ENCODE data around the gene CD4.
A peak's percentile ranks its signal among the peaks of the same experiment; 100 is the strongest.

The CD4 gene

GRCh38 chr12:6829536-6830220 lies 40.4 kb downstream of the CD4 start:
- no peak for DNase-seq

GRCh38 chr12:6830286-6830890 lies 41.1 kb downstream of the CD4 start:
- no peak for DNase-seq

GRCh38 chr12:6830999-6831398 lies 41.7 kb downstream of the CD4 start:
- no peak for DNase-seq

- no peak for DNase-seq
Observed at GRCh38 chr12:6831450-6831995, 42.2 kb downstream of the CD4 start.

- DNase-seq = no peak
Observed at GRCh38 chr12:6832125-6832524, 42.8 kb downstream of the CD4 start.

GRCh38 chr12:6833189-6833890 lies 44.0 kb downstream of the CD4 start:
- DNase-seq = no peak

- DNase-seq = no peak
Observed at GRCh38 chr12:6834254-6834653, 44.9 kb downstream of the CD4 start.

- no peak for DNase-seq
Observed at GRCh38 chr12:6834873-6835272, 45.5 kb downstream of the CD4 start.

GRCh38 chr12:6836851-6837250 lies 47.5 kb downstream of the CD4 start:
- no peak for DNase-seq

GRCh38 chr12:6837370-6838060 lies 48.2 kb downstream of the CD4 start:
- no peak for DNase-seq

- no peak for DNase-seq
Observed at GRCh38 chr12:6838854-6839253, 49.5 kb downstream of the CD4 start.

GRCh38 chr12:6839482-6840201 lies 50.3 kb downstream of the CD4 start:
- peak in 1 of 2 donors; percentile 17 for DNase-seq

- no peak for DNase-seq
Observed at GRCh38 chr12:6840330-6840729, 51.0 kb downstream of the CD4 start.

GRCh38 chr12:6840761-6841515 lies 51.6 kb downstream of the CD4 start, which contains the start of gene GNB3:
TSS of gene GNB3 (plus strand) at chr12:6840925. CDS start at chr12:6841288, 363 bp downstream.
- no peak for DNase-seq

- DNase-seq = no peak
Observed at GRCh38 chr12:6842075-6842474, 52.7 kb downstream of the CD4 start.

- DNase-seq = no peak
Observed at GRCh38 chr12:6843118-6843902, 54.0 kb downstream of the CD4 start.

- no peak for DNase-seq
Observed at GRCh38 chr12:6845395-6845794, 56.1 kb downstream of the CD4 start.

- DNase-seq = no peak
Observed at GRCh38 chr12:6846316-6846869, 57.1 kb downstream of the CD4 start.

- no peak for DNase-seq
Observed at GRCh38 chr12:6847676-6848075, 58.3 kb downstream of the CD4 start.

- DNase-seq = no peak
Observed at GRCh38 chr12:6849427-6849826, 60.1 kb downstream of the CD4 start.
